Liver (tissue), 2 donors: ENCODE data around the gene TBC1D9B.

Experiments
- CTCF ChIP-seq: fragments of 150-350 bp; IDR thresholded peaks from 2 replicates; pipeline ENCODE4 v1.5.1; 2017; ENCODE audit warnings: improper control_type of control experiment, low read depth, low read length; ENCODE audit not compliant: missing input control
- YY1 ChIP-seq: IDR thresholded peaks from 2 replicates; pipeline ENCODE4 v1.6.1; 2016; ENCODE audit warnings: antibody characterized with exemption, mild to moderate bottlenecking
- donor health status: healthy.

- TF ChIP-seq YY1: no peak
- TF ChIP-seq CTCF: no peak
Measured at GRCh38 chr5:179912951-179913350, 5.3 kb upstream of the TBC1D9B start.
